ENCODE results near the gene CPNE1.
A peak's percentile ranks its signal among the peaks of the same experiment; 100 is the strongest.

Gene CPNE1

GRCh38 chr20:35699127-35699956, 34.6 kb upstream of the CPNE1 start, which contains the start of the genes NFS1 and ROMO1:
TSS of gene NFS1 (minus strand) at chr20:35699352. CDS start at chr20:35699288, 64 bp downstream.
TSS of gene ROMO1 (plus strand) at chr20:35699405. CDS start at chr20:35699633, 228 bp downstream.
- ATAC-seq = peak; percentile 92
- TF ChIP-seq ZFP3 (CRISPR knock-in tag; IDR thresholded peaks at IDR 0.05) (no peak), TOX (CRISPR knock-in tag; IDR thresholded peaks at IDR 0.05; ENCODE audit: borderline replicate concordance) (no peak), ZC3H10 (CRISPR knock-in tag; IDR thresholded peaks at IDR 0.05) (no peak), ZFP30 (CRISPR knock-in tag; IDR thresholded peaks at IDR 0.05) (no peak), PPARA (CRISPR knock-in tag; IDR thresholded peaks at IDR 0.05; ENCODE audit: borderline replicate concordance) (no peak), ZNF70 (CRISPR knock-in tag; IDR thresholded peaks at IDR 0.05) (no peak), SNAI2 (CRISPR knock-in tag; IDR thresholded peaks at IDR 0.05) (no peak), POU6F1 (CRISPR knock-in tag; IDR thresholded peaks at IDR 0.05; ENCODE audit: borderline replicate concordance, low read depth) (no peak), ZNF8 (CRISPR knock-in tag; IDR thresholded peaks at IDR 0.05) (no peak), BACH2 (CRISPR knock-in tag; IDR thresholded peaks at IDR 0.05; ENCODE audit: borderline replicate concordance) (no peak), ESRRG (CRISPR knock-in tag; IDR thresholded peaks at IDR 0.05) (no peak), TCF4 (CRISPR knock-in tag; IDR thresholded peaks at IDR 0.05; ENCODE audit: borderline replicate concordance) (no peak), GLIS3 (CRISPR knock-in tag; IDR thresholded peaks at IDR 0.05) (no peak), OSR1 (CRISPR knock-in tag; IDR thresholded peaks at IDR 0.05) (no peak), RARB (CRISPR knock-in tag; IDR thresholded peaks at IDR 0.05) (no peak), PATZ1 (CRISPR knock-in tag; IDR thresholded peaks at IDR 0.05; ENCODE audit: borderline replicate concordance) (no peak), TSHZ2 (CRISPR knock-in tag; IDR thresholded peaks at IDR 0.05) (no peak), ISL1 (CRISPR knock-in tag; IDR thresholded peaks at IDR 0.05) (no peak), CSRNP3 (CRISPR knock-in tag; IDR thresholded peaks at IDR 0.05) (no peak), ZNF565 (CRISPR knock-in tag; conservative IDR thresholded peaks at IDR 0.05; ENCODE audit: low read depth) (no peak)

GRCh38 chr20:35698298-35699126, 33.8 kb upstream of the CPNE1 start:
- peak; percentile 37 for ATAC-seq

More at GRCh38 chr20:35698298-35699126, 33.8 kb upstream of the CPNE1 start:
- TF ChIP-seq TOX (CRISPR knock-in tag; IDR thresholded peaks at IDR 0.05; ENCODE audit: borderline replicate concordance) (no peak), ZFP3 (CRISPR knock-in tag; IDR thresholded peaks at IDR 0.05) (no peak), ZFP30 (CRISPR knock-in tag; IDR thresholded peaks at IDR 0.05) (no peak), PATZ1 (CRISPR knock-in tag; IDR thresholded peaks at IDR 0.05; ENCODE audit: borderline replicate concordance) (no peak)

Measured in SK-N-SH treated with all-trans-retinoic acid at 6 μM for 48 hours (cell line).